T-helper 1 cell (primary cell): ENCODE measurements around the gene ZNF616.
"Not testable (repeated sequence)": the region's sequence is repeated elsewhere in the genome, so short reads cannot be mapped to it uniquely, and the experiment has no call there.

Source experiments
- DNase-seq, 5 donors: peaks; one replicate each; pipeline ENCODE4 v3.0.0-alpha.2; 2012 to 2020

ZNF616 gene

DNA sequence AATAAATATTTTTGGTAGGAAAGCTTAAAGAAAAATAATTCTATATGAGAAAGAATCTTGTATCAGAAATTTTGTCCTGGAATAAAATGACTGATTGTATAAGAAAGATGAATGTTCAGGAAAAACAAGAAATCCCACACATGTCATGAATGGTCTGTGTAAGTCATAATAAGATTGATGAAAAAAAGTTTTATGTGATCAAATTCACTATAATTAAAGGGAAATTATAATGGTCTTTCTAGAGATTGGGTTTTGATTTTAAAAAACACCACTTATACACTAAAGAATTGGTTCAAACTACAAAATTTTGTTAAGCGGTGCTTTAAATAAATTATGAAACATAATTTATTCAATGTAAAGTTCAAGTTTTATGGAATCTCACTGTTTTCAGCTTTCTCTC, 37.0 kb downstream of the ZNF616 start:
- DNase-seq, result no peak

DNA sequence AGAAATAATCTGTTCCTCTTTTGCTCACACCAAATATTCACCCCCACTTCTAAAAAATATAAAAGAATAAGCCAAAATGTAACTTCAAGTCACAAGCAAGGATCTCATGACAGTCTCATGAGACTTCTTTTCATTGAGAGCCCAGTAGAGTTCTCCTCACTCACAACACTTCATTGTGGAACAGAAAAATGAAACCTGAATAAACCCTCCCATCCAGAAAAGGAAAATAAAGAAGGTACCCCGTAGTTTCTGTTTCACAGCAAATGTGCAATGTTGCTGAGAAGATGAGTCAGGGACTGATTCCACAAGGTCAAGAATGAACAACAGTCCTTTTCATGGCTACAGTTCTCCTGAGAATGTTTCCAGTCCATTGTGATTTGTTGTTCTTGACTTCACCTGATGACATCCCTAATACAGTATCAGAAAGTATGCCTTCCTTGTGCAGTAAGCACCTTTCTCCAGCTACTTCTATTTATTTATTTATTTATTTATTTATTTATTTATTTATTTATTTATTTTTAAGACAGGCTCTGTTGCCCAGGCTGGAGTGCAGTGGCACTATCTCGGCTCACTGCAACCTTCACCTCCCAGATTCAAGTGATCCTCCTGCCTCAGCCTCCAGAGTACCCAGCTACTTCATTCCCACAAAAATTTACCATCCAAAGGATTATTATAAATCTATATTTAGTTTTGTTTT, 37.7 kb downstream of the ZNF616 start:
- DNase-seq, result no peak

DNA sequence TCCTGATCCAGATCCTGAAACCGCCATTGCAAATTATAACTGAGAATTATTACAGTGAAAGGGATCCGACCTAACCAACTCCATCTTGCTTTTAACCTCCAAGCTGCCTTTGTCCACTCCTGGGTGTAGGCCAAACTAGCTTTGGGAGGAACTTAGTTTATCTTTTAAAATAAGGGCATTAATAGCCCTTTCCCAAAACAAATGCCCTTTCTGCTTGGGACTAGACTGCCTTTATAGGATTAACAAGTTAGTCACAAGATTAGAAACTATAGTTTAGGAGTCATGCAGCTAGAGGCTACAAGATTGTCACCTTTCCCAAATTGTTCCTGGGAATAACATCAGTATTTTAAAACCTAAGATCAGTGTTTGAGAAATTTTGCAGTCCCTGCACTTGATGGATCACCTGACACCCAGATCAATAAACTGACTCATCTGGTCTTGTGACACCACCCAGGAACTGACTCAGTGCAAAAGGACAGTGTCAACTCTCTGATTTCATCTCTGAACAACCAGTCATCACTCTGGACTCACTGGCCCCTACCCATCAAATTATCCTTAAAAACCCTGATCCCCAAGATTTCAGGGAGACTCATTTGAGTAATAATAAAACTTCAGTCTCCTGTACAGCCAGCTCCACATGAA, 40.1 kb downstream of the ZNF616 start:
- no peak for DNase-seq

DNA sequence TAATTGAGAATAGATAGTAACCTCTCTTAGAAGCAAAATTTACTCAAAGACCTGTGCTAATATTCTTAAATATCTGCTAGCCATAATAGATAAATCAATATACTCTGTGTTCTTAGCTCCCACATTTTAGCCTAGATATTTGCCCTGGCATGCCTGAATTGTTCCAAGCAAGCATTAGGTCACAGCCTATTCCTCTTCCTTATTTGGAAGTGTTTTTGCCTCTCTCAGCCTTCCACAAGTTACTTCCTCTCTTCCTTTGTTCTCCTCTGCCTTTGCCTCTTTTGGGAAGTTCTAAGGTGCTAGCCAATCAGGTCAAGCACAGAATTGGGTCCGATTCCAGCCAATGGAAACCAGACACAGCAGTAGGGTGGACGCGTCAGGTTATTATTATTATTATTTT, 43.3 kb downstream of the ZNF616 start:
- not testable (repeated sequence) for DNase-seq

DNA sequence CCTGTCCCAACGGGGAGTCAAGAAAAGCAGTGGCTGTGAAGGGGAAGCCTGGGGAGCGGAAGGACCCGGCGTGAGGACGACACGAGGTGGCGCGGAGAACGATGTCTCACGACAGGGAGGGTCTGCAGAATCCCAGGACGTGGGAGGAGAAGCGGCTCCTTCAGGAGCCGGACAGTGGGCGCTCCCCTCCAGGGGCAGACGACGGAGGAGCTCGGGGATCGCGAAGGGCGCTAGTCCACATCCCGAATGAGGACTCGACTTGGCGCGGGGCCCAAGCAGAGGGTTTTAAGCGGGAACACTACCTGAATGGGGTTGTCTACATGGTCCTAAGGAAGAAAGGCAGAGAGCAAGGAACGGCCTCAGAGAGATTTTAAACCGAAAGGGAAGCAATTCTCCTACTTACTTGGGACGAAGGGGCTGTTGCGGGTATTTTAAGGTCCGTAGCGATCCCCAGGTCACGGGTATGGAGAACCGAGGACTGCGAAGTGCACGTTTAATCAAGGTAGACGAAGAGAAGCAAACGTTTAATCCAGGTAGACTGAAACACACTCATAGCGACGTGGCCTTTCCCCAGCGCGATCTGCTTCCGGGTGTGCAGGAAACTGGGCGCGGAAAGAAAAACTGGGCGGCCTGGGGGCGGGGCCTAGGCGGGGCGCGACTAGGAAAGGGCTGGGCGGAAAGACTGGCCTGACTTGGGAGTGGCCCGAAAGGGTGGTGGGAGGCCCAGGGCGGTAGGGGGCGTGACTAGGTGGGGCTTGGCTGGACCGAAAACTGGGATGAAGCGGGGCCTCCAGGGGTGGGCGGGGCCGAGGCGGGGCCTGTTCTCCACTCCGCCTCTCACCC, 44.3 kb downstream of the ZNF616 start, which contains the start of gene ZNF841:
Gene ZNF841 (minus strand): TSS at position 594 of the 843 bp plus-strand sequence. CDS start 10,964 bp downstream, outside the sequence.
- peak; percentile 66 to 85 (median 76) for DNase-seq

DNA sequence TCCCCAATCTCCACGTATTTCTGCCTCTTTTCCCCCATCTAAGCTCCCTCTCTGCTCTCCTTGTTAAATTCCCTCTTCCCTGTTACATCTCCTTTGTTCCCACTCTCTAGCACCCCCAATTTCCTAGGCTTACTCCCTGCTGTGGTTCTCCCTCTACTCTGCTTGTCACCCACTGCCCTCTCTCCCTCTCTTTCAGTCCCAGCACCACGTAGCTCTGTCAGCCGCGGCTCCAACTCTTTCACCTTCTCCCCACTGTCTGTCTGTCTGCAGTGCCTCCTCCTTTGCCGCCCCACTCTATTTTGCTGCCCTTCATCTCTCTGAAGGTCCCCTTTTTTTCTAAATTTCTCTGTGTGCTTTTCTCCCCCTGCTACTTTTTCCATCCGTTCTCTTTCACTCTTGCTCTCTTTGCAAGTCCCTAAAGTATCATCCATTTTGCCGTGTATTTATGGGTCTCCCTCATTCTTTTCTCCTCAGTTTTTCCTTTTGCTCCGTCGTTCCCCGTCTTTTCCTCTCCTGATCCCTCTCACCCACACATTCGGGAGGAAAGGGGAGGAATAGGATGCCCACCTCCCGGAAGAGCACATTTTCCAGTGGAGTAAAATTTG, 45.1 kb downstream of the ZNF616 start:
- no peak for DNase-seq

DNA sequence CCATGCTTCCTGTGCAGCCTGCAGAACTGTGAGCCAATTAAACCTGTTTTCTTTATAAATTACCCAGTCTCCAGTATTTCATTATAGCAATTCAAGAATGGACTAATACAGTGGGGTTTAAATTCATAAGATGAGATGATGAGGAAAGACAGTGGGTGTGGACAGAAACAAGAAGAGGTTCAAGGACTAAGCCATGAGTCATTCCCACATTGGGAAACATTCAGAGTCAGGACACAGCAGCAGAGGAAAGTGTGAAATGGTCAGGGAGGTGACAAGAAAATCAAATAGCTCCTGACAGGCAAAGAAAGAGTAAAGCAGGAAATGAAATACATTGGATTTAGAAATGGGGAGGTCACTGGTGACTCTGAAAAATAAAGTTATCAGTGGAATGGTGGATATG, 53.3 kb downstream of the ZNF616 start:
- no peak for DNase-seq

DNA sequence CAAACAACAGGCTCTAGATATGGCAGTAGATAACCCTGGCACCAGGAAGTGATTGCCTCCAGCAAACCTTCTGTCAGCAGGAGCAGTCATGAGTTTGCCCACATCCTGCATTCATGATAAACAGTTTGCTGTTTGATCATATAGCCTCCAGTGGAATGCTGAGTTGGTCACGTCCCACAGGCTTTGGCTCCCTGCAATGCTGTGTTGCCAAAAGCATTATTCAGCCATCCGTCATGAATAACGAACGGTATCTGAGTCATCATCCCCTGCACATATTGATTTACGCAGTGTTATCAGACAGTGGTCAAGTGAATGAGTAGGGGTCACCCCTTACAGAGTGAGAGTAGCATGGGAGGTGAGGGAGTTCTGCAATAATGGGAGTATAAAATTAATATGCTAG, 69.2 kb downstream of the ZNF616 start:
- DNase-seq, result no peak

DNA sequence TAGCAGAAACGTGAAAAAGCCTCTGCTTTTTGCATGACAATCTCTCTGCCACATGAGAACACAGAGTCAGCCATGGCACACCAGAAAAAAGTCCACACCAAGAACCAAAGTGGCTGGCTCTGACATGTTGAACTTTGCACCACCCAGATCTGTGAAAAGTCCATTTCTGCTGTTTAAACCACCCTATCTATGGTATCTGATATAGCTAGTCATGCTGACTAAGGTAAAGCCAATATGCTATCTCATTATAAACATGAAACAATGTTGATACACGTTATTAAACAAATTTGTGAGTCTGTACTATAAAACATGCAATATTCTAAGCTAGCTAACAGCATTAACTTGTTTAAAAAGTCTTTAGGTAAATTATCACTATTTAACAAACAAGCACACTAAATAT, 70.1 kb downstream of the ZNF616 start:
- DNase-seq, result no peak

DNA sequence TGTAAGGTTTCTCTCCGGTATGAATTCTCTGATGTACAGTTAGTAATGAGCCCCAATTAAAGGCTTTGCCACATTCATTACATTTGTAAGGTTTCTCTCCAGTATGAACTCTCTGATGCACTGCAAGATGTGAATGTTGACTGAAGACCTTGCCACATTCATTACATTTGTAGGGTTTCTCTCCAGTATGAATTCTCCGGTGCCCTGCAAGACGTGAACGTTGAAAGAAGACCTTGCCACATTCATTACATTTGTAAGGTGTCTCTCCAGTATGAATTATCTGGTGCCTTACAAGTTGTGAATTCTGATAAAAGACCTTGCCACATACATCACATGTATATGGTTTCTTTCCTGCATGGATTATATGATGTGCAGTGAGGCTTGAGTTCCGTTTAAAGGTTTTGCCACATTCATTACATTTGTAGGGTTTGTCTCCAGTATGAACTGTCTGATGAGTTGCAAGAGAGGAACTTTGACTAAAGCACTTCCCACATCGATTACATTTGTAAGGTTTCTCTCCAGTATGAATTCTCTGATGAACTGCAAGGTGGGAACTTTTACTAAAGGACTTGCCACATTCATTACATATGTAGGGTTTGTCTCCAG, 73.4 kb downstream of the ZNF616 start:
- DNase-seq, result no peak

DNA sequence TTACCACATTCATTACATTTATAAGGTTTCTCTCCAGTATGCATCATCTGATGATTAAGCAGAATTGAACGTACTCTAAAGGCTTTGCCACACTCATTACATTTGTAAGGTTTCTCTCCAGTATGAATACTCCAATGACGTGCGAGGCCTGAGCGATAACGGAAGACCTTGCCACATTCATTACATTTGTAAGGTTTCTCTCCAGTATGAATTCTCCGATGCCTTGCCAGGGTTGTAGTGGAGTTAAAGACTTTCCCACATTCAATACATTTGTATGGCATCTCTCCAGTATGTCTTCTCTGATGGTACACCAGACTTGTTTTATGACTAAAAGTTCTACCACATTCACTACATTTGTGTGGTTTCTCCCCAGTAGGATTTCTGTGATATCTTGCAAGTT, 74.3 kb downstream of the ZNF616 start:
- no peak for DNase-seq
